ENCODE results near the gene KLHDC7B.

KLHDC7B gene

DNA sequence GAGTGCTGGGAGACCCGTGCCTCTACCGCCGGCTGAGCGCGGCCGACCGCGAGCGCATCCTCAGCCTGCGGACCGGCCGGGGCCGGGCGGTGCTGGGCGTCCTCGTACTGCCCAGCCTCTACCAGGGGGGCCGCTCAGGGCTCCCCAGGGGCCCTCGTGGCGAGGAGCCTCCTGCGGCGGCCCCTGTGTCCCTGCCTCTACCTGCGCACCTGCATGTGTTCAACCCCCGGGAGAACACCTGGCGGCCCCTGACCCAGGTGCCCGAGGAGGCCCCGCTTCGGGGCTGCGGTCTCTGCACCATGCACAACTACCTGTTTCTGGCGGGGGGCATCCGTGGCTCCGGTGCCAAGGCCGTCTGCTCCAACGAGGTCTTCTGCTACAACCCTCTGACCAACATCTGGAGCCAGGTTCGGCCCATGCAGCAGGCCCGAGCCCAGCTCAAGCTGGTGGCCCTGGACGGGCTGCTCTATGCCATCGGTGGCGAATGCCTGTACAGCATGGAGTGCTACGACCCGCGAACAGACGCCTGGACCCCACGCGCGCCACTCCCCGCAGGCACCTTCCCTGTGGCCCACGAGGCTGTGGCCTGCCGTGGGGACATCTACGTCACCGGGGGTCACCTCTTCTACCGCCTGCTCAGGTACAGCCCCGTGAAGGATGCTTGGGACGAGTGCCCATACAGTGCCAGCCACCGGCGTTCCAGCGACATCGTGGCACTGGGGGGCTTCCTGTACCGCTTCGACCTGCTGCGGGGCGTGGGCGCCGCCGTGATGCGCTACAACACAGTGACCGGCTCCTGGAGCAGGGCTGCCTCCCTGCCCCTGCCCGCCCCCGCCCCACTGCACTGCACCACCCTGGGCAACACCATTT is 3.5 kb downstream of the KLHDC7B start:
- DNase-seq, result no peak

DNA sequence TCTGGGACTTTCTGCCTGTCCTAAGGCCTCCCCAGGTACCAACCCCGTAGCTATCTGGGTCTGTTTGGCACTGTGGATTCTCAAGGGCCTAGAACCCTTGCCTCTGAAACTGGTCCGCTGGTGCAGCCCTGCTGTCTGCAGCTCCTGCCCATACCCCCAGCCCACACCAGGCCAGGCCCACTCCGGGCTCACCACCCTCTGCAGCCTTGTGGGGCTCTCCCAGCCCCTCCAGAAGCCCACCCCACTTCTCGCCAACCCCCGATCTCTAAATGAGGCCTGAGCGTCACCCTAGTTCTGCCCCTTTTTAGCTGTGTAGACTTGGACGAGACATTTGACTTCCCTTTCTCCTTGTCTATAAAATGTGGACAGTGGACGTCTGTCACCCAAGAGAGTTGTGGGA is 4.7 kb downstream of the KLHDC7B start:
- no peak for DNase-seq

DNA sequence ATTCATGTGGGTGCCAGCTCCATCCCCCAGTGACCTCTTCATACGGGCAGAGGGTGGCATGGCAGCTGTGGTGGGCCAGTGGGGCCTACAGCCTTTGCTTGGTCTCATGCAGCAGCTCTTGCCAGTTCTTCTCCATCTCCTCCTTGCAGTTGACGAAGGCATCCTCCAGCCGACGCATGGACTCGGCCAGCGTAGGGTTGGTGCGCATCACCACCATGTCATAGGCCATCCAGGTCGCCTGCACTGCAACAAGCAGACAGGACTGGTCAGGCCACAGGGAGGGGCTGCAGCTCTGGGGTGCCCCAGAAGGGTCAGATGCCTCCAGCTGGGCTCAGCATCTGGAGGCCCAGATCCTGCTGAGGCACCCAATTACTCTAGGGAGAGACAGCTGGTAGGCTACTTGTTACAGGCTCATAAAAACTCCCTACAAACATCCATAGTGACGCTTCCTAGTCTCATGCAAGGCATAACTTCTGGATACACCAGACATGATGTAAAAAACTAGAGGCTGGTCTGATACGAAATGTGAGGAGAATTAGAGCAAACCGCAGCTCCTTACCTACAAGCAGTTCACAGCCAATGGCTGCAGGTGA is 5.6 kb downstream of the KLHDC7B start:
- DNase-seq, result no peak

DNA sequence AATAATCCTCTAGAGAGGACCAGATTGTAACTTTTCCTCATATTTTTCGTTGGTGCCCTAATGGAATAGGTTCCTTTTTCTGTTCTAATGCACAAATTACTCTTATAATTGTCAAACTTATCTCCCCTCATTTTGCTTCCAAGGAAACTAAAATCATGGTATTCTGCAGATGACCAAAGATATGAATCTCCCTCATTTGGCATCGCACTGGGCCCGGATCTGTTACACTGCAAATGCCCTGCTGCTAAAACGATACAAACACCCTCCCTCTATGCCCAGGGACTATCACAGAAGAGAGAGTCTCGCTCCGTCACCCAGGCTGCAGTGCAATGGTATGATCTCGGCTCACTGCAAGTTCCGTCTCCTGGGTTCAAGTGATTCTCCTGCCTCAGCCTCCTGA is 7.6 kb downstream of the KLHDC7B start:
- no peak for DNase-seq

DNA sequence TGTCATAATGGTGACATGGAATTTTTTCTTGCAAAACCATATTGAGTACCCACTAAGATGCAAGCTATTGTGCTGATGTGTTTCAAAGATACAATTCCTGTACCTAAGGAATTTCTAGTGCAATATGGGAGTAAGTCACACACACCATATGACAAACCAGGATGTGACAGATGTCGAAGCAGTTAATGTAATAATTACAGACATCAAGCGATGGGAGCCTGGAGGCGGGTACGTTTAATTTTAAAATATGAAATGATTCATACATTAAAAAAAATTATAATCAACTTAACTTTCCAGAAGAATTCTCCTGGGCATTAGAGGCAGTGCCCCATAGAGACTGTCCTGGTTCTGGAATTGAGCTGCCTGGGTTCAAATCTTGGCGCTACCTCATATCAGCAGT is 11.0 kb downstream of the KLHDC7B start:
- no peak for DNase-seq

DNA sequence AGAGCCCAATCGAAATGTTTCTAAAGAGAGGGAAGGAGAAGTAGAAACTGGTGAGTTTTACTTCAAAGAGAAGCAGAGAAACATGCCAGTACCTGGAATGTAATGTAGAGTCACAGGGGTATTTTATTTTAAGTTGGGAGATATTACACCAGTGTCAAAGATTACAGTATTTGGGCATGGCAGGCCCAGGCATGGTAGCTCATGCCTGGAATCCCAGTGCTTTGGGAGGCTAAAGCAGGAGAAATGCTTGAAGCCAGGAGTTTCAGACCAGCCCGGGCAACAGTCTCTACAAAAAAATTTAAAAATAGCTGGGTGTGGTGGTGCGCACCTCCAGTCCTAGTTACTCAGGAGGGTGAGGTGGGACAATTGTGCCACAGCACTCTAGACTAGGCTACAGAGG is 14.3 kb downstream of the KLHDC7B start:
- DNase-seq, result no peak

DNA sequence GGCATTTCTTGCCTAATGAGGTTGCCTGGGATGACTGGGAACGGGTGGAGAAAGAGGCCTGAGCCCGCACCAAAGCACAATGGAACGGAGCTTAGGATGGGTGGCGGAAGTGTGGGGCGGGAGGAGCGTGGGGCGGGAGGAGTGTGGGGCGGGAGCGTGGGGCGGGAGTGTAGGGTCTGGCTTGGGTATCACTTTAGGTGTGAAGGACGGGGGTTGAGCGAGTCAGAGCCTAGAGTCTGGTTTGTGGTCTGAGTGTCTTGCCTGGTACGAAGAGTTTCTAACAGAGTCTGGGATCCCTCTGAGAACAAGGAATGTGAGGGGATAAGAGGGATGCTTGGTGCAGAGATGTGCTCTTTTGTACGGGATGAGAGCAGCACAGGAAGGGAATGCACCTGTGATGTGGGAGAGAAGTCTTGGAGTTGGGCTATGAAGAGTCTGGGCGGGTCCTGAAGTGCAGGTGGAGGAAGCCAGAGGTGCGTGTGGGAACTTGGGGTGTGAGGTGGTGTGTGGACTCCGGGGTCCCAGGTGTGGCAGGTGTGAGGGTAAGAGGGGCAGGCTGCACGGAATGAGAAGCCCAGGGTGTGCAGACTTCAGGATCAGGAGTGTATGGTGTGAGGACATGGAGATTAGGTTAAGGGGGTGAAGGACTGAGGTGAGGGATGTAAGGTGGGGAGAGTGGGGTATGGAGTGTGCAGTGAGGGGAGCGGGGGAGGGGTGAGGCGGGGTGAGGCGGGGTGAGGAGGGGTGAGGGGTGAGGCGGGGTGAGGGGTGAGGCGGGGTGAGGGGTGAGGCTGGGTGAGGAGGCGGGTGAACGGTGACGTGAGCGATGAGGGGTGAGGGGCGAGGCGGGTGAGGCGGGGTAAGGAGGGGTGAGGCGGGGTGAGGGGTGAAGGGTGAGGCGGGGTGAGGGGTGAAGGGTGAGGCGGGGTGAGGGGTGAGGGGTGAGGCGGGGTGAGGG is 16.0 kb downstream of the KLHDC7B start:
- DNase-seq, result peak in 1 of 2 donors; percentile 41

DNA sequence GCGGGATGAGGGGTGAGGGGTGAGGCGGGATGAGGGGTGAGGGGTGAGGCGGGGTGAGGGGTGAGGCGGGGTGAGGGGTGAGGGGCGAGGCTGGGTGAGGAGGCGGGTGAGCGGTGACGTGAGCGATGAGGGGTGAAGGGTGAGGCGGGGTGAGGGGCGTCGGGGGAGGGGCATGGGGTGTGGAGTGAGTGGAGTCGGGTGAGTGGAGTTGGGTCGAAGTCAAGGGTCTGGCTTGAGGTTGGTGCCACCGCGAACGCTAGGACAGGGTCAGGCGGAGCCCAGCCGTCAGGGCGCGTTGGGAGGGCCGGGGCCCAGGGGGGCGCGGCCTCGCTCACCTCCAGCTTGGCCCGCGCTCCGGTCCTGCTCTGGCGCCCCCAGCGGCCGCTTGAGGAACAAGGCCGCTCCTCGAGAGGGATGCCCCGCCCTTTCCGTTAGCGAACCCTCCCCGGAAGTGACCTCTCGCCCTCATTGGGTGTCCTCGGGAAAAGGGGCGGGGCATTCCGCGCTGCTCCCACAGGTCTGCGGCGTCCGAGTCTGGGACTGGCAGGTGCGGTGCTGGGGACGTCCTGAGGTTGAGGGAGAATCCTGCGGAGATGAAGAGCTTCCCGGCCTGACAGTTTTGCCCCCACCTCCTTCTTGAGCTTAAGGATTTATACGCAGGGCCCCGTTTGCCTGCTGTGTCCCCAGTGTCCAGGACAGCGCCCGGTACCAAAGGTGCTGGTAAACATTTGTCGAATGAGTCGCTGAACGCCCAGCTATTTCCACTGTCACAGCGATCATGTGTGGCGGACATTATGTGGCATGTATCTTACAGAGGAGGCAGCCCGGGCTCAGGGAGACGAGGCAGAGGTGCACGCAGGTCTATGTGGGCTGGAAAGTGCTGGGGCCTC is 17.1 kb downstream of the KLHDC7B start, which contains the start of gene SYCE3:
SYCE3 (minus strand) TSS at position 397 of the 890 bp plus-strand sequence. CDS start 6,514 bp downstream, outside the sequence.
- peak; percentile 96 to 98 for DNase-seq

DNA sequence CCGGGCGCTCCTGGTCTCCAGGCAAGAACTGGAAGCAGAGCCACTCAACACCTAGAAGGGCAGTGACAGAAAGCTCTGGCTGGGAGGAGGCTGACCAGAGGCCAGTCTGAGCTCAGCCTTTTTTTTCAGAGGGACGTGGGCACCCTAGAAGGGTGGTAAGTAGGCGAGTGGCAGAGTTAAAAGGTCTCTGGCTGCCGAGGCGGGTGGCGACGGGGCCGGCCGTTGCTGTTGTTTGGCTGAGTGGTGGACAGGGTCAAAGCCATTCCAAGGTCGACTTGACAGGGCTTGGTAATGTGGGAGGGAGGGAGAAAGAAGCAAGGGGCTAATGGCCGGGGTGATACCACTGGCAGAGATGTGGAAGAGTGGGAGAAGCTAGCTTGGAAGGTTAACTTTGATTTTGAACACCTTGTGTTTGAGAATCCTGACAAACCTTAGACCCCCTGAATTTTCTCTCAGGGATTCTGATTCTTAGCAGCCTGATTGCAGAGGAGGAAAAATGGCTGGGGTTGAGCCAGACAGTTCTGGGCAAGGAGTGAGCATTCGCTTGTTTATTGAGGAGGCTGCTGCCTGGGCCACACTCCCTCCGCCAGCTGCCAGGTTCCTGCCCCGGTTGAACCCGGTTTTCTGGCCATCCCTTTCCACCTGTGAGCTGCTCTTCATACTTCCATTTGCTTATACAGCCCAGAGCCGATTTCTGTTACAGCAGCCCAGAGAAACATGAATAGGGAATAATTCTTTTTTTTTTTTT is 17.9 kb downstream of the KLHDC7B start:
- DNase-seq, result no peak

DNA sequence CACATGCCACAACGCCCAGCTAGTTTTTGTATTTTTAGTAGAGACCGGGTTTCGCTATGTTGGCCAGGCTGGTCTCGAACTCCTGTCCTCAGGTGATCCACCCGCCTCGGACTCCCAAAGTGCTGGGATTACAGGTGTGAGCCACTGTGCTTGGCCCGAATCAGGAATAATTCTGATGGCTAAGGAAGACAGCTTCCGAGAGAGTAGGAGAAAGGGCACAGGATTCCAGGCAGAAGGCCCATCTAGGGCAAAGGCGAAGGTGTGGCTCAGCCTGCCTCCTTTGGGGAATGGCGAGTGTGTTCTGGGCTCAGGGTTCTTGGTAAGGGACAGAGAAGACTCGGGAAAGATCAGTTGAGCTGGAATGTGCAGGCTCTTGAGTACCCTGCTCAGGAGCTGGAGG is 18.6 kb downstream of the KLHDC7B start:
- no peak for DNase-seq

DNA sequence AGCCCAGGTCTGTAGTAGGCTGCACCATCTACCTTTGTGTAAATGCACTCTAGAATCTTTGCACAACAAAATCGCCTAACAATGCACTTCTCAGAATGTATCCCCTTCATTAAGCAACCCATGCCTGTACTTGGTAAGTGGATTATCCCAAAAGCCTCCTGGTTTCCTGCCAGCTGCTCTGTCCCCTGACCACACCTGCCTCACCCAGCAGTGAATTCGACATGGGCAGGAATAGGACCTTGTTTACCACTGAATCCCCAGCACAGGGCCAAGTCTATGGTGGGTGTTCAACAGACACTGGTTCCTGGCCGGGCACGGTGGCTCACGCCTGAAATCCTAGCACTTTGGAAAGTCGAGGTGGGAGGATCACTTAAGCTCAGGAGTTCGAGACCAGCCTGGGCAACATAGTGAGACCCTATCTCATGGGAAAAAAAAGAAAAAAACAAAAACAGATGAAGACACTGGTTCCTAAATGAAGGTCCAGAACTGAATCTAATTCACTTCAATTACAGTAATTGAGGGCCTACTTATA is 22.1 kb downstream of the KLHDC7B start:
- DNase-seq, result no peak

DNA sequence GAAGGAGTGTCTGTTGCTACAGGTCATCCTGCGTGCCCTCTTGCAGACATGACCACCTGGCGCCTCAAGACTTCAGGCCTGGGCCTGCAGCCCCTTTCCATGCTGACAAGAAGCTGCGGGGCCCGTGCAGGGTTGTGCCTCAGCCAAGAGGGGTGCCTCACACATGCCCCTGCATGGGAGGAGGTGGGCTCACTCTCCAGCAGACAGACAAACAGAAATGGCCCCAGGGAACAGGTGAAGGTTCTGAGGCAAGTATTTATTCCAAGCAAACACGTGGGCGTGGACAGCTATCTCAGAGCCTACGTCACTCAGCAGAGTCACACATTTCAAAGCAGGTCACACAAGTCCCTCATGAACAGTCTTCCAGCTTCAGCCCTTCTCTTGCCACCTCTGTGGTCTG is 22.9 kb downstream of the KLHDC7B start:
- DNase-seq, result no peak

DNA sequence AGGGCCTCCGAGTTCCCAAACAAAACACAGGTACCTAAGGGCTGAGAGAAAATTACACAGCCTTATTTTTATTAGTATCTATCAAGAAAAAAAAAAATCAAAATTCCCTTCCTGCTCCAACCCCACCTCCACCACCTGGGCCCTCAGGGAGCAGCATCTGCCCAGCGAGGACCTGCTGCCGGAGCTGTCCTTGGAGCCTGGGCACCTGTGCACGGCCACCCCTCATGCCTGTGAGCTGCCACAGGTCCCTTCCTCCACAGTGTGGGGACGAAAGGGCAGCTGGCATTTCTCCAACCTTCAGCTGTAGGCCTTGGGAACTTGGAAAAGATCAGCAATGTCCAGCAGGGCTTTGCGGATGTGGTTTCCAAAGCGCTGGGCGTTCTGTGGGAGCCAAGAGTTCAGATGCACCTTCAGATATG is 23.4 kb downstream of the KLHDC7B start:
- no peak for DNase-seq

DNA sequence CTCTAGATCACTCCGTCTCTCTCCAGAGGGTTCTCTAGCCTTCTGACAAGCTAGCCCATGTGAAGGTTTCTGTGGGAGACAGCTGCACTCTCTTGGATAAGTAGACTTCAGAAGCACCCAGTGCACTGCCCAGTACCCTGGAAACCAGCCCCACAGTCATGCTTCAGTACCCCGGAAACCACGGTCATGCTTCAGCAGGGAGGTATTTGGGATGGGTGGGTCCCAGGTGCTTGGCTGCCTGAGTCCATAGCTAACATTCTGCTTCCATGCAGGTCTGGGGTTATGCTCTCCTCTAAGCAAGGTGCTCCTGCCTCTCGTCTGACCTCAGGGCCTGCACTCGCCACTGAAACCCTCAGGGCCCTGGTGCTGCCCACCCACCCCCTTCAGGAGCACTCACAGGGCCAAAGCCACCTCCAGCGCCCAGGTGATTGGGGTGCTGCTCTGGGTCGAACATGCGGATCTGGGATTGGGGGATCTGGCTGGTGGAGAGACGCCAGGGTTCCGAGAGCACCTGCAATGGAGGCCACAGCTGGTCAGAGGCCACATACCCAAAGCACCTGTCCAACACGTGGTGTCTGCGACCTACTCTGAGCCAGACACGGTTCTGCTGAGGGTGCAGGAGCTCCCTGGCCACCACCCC is 24.3 kb downstream of the KLHDC7B start:
- DNase-seq, result no peak

DNA sequence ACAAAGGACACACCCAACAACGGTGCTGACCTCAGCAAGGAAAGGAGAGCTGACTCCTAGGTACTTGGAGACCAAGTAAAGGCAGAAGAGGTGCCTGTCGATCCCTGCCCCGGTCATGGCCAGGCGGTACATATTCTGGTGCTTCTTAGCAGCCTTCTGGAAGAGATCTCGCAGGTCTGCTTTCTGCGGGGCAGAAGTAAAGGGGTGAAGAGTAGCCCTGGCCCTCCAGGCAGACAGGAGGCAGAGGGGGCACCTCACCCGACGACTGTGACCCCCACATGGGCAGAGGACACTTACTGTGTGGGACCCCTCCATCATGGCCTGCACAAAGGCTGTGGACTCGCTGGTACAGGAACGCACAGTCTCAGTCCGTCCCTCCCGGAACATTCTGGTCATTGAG is 25.2 kb downstream of the KLHDC7B start:
- DNase-seq, result no peak

DNA sequence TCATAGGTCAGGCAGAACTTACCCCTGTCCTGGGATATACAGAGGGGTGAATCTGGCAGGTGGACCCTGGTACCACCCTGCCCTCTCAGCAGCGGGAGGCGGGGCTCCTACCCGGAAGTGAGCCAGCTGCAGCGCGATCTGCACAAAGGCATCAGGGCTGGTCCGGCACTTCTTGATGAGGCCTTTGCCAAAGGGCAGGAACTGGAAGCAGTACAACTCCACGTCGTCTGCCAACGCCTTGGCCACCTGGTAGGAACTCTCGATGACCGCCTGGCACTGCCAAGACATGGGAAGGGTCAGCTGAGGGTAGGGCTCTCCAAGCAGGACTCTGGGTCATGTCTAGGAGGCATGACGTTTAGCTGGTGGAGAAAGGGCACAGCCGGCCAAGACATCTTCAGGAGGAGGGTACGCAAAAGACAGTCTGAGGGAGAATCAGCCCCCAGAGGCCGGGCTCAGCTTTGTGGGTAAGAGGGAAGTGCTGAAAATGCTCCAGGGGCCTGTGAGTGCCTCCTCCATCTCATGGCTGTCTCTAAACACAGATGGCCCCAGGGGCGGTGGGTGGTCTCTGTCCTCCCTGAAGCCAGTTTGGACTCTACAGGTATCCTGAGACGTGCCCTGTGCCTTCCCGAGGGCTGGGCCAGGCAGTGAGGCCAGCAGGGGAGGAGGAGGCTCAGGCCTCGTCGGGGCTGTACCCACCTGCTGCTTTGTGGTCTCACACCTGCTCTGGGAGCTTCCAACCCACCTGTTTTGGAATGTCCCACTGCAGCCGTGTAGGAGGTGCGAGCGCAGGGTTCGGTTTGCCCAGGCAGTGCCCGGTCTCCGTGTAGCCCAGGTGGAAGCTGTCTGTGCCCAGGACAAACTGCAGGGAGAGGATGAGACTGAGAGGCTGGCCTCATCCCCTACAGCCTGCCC is 25.8 kb downstream of the KLHDC7B start:
- DNase-seq, result no peak

DNA sequence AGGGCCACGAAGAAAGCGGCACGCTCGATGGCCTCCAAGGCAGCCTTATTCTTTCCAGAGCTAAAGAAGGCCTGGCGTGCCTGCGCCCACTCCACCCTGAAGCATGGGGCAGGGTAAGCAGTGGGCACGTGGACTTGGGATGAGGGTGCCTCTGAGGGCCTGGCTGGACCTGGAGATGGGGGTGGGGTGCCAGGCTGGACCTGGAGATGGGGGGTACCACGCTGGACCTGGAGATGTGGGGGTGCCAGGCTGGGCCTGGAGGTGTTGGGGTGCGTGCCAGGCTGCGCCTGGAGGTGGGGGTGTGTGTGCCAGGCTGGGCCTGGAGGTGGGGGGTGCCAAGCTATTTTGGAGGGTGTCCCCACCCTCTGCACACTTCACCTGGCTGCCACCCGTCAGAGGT is 27.3 kb downstream of the KLHDC7B start:
- DNase-seq, result no peak

DNA sequence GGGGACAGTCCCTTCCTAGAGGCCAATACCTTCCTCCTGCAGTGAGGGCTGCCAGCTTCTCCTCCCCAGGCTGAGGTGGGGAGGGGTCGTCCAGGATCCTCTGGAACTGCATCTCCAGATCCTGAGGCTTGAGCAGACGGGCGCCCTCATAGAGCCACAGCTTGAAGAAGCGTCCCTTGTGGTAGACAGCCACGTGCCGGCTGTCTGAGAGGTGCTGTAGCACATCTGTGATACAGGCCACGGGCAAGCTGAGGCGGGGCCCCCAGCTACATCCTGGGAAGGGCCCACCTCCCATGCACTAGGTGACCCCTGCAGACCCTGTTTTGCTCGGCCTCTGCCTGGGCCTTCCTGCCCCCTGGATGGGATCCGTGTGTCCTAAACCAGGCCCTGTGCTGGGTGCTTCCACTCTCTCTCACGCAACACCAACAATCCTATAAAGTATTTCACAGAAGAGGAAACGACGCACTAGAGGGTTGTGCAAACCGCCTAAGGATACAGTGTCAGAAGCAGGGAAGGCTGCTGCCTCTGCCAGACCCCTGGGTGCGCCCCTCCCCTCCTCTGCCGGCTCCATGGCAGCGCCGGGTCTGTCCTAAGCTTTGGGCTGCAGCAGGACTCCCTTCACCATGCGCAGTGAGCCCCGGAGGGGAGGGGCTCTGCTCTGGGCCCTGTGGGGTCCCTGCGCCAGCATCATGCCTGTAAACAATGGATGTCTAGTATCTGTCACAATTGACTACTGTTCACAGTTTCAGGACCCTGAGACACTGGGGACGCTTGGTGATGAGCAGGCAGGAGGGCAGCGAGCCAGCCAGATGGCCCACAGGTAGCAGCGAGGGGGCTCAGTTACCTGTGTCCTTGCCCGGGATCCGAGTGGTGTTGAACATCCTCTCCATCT is 28.0 kb downstream of the KLHDC7B start:
- DNase-seq, result no peak

DNA sequence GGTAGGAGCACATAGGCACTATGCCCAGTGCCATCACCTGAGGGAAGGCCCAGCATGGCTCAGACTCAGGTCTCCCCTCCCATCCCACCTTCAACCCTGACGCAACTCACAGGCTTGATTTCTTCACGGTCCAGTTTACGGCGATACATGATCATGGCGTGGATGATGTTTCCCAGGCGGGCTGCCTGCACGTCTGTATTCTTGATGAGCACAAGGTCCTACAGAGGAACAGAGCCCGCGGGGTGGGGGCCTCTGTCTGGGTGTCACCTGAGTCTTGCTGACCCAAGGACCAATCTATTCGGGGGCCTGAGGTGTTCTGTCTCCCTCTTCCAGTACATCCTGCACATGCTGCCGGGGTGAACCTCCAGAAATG is 28.7 kb downstream of the KLHDC7B start:
- no peak for DNase-seq
